ENCODE results near the gene C12orf50. TPM values are rescaled to one million over a fixed set of nuclear protein-coding genes. Genes with fewer than 3 reads are reported as not detected.

Gene C12orf50
- polyA plus RNA-seq, 1 donor from 2014 or later, result 0.30 TPM

DNA sequence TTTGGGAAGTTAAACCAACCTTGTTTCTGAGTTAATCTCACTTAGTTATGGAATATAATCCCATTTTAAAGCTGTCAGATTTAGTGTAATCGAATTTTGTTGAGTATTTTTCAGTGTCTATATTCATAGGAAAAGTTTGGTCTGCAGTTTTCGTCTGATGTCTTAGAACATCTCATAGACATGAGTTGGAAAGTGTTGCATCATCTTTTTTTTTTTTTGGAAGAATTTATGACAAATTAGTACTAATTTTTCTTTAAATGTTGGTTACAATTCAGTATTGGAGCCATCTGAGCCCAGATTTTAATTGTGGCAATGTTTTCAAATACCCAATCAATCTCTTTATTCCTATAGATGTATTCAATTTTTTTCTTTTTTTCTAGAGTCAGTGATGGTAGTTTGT, 27.9 kb downstream of the C12orf50 start:
- Histone ChIP-seq H4K20me1 (ENCODE audit: insufficient read depth) (no peaks in the 10 kb centered on the region), H3K79me2 (replicated peaks; ENCODE audit: insufficient read depth, low read length) (no peaks in the 10 kb centered on the region), H3K9me3 (ENCODE audit: low read length) (no peaks in the 10 kb centered on the region), H2AFZ (ENCODE audit: low read depth, low read length) (no peak overlapping the region), H3K9me2 (ENCODE audit: insufficient read depth, low read length) (no peaks in the 10 kb centered on the region), H3K27me3 (ENCODE audit: insufficient read depth, low read depth, low read length) (no peaks in the 10 kb centered on the region), H3K9ac (ENCODE audit: low read length) (no peak overlapping the region), H3F3A (ENCODE audit: insufficient read depth, low read length, poor library complexity, severe bottlenecking) (no peaks in the 10 kb centered on the region), H3K36me3 (ENCODE audit: insufficient read depth, low read length) (no peaks in the 10 kb centered on the region), H3K27ac (ENCODE audit: low read length) (no peak overlapping the region), H3K4me3 (ENCODE audit: low read length) (no peak overlapping the region), H3K4me2 (ENCODE audit: low read length) (no peak overlapping the region)
- TF ChIP-seq EP300 (conservative IDR thresholded peaks at IDR 0.05; ENCODE audit: poor library complexity, severe bottlenecking), result no peak
- TF ChIP-seq, protein P1, sequence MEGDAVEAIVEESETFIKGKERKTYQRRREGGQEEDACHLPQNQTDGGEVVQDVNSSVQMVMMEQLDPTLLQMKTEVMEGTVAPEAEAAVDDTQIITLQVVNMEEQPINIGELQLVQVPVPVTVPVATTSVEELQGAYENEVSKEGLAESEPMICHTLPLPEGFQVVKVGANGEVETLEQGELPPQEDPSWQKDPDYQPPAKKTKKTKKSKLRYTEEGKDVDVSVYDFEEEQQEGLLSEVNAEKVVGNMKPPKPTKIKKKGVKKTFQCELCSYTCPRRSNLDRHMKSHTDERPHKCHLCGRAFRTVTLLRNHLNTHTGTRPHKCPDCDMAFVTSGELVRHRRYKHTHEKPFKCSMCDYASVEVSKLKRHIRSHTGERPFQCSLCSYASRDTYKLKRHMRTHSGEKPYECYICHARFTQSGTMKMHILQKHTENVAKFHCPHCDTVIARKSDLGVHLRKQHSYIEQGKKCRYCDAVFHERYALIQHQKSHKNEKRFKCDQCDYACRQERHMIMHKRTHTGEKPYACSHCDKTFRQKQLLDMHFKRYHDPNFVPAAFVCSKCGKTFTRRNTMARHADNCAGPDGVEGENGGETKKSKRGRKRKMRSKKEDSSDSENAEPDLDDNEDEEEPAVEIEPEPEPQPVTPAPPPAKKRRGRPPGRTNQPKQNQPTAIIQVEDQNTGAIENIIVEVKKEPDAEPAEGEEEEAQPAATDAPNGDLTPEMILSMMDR (IDR thresholded peaks at IDR 0.05; ENCODE audit: poor library complexity, severe bottlenecking), result no peak
- no peak for TF ChIP-seq TAF1 (IDR thresholded peaks at IDR 0.05; ENCODE audit: low read depth)

DNA sequence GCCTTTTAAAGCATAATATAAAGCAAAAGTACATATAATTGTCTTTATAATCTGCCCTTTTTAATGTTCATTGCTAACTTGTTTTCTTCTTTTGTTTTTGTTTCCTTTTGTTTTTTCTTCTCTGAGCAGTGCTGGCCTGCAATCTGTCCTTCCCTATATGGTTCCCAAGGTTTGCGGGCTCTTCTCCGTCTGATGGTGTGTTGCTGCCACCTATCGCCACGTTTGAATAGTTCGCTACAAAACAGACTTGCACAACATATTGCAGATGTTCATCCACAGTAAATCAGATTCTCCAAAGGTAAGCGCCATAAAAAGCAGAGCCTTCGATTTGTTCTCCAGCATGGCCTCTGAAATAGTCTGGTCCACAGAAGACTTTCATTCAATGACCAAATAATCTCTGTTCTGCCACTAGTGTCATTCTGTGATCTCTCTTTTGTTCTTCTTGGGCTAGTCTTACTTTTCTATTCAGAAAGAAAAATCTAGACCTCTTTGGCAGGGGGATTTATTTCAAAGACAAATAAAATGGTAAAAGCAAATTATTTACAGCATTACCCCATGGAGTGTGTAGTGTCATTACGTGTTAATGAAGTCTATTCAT, 33.5 kb downstream of the C12orf50 start:
- TF ChIP-seq EZH2 (IDR thresholded peaks at IDR 0.05; ENCODE audit: borderline replicate concordance, insufficient read depth, low read length, poor library complexity, severe bottlenecking), result no peak
- no peak for TF ChIP-seq TAF1 (IDR thresholded peaks at IDR 0.05; ENCODE audit: low read depth)
- peak; percentile 95 for TF ChIP-seq RAD21 (conservative IDR thresholded peaks at IDR 0.05)
- peak; percentile 85 for TF ChIP-seq SMC3 (conservative IDR thresholded peaks at IDR 0.05; ENCODE audit: poor library complexity)
- TF ChIP-seq, protein P1 (IDR thresholded peaks at IDR 0.05; ENCODE audit: poor library complexity, severe bottlenecking), result peak; percentile 92
- TF ChIP-seq, protein P2, sequence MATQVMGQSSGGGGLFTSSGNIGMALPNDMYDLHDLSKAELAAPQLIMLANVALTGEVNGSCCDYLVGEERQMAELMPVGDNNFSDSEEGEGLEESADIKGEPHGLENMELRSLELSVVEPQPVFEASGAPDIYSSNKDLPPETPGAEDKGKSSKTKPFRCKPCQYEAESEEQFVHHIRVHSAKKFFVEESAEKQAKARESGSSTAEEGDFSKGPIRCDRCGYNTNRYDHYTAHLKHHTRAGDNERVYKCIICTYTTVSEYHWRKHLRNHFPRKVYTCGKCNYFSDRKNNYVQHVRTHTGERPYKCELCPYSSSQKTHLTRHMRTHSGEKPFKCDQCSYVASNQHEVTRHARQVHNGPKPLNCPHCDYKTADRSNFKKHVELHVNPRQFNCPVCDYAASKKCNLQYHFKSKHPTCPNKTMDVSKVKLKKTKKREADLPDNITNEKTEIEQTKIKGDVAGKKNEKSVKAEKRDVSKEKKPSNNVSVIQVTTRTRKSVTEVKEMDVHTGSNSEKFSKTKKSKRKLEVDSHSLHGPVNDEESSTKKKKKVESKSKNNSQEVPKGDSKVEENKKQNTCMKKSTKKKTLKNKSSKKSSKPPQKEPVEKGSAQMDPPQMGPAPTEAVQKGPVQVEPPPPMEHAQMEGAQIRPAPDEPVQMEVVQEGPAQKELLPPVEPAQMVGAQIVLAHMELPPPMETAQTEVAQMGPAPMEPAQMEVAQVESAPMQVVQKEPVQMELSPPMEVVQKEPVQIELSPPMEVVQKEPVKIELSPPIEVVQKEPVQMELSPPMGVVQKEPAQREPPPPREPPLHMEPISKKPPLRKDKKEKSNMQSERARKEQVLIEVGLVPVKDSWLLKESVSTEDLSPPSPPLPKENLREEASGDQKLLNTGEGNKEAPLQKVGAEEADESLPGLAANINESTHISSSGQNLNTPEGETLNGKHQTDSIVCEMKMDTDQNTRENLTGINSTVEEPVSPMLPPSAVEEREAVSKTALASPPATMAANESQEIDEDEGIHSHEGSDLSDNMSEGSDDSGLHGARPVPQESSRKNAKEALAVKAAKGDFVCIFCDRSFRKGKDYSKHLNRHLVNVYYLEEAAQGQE (IDR thresholded peaks at IDR 0.05; ENCODE audit: borderline replicate concordance), result no peak
- no peaks in the 10 kb centered on the region for H3K79me2 ChIP-seq (replicated peaks; ENCODE audit: insufficient read depth, low read length)
- no peak overlapping the region for H2AFZ ChIP-seq (ENCODE audit: low read depth, low read length)

More for the DNA sequence above, 33.5 kb downstream of the C12orf50 start:
- Histone ChIP-seq H3K36me3 (ENCODE audit: insufficient read depth, low read length) (no peaks in the 10 kb centered on the region), H3K9ac (ENCODE audit: low read length) (no peak overlapping the region), H3K9me3 (ENCODE audit: low read length) (no peaks in the 10 kb centered on the region), H3K27me3 (ENCODE audit: insufficient read depth, low read depth, low read length) (no peaks in the 10 kb centered on the region), H4K20me1 (ENCODE audit: insufficient read depth) (no peaks in the 10 kb centered on the region), H3K27ac (ENCODE audit: low read length) (no peak overlapping the region), H3K9me2 (ENCODE audit: insufficient read depth, low read length) (no peaks in the 10 kb centered on the region), H3K4me2 (ENCODE audit: low read length) (no peak overlapping the region), H3K4me3 (ENCODE audit: low read length) (no peak overlapping the region), H3F3A (ENCODE audit: insufficient read depth, low read length, poor library complexity, severe bottlenecking) (no peaks in the 10 kb centered on the region)
